ENCODE results near the gene RIN3.

RIN3 gene

GRCh38 chr14:92587700-92588085 lies 74.1 kb downstream of the RIN3 start:
- no peak for TF ChIP-seq CTCF (IDR thresholded peaks at IDR 0.05; ENCODE audit: extremely low read depth, missing control alignments)
- DNase-seq (ENCODE audit: low spot score): no peak

GRCh38 chr14:92589213-92589852 lies 75.8 kb downstream of the RIN3 start:
- DNase-seq (ENCODE audit: low spot score): peak; percentile 49
- TF ChIP-seq CTCF (IDR thresholded peaks at IDR 0.05; ENCODE audit: extremely low read depth, missing control alignments): peak; percentile 61

GRCh38 chr14:92590176-92590575 lies 76.6 kb downstream of the RIN3 start:
- no peak for DNase-seq (ENCODE audit: low spot score)
- TF ChIP-seq CTCF (IDR thresholded peaks at IDR 0.05; ENCODE audit: extremely low read depth, missing control alignments): no peak

- no peak for DNase-seq (ENCODE audit: low spot score)
- TF ChIP-seq CTCF (IDR thresholded peaks at IDR 0.05; ENCODE audit: extremely low read depth, missing control alignments): no peak
These were observed 77.4 kb downstream of the RIN3 start for GRCh38 chr14:92590941-92591340.

- DNase-seq (ENCODE audit: low spot score): no peak
- TF ChIP-seq CTCF (IDR thresholded peaks at IDR 0.05; ENCODE audit: extremely low read depth, missing control alignments): no peak
These were observed 77.8 kb downstream of the RIN3 start for GRCh38 chr14:92591346-92591745.

GRCh38 chr14:92595267-92595666 lies 81.7 kb downstream of the RIN3 start:
- no peak for TF ChIP-seq CTCF (IDR thresholded peaks at IDR 0.05; ENCODE audit: extremely low read depth, missing control alignments)
- DNase-seq (ENCODE audit: low spot score): no peak

GRCh38 chr14:92596331-92596907 lies 82.8 kb downstream of the RIN3 start:
- no peak for TF ChIP-seq CTCF (IDR thresholded peaks at IDR 0.05; ENCODE audit: extremely low read depth, missing control alignments)
- DNase-seq (ENCODE audit: low spot score): no peak
